ENCODE measurements around the gene RFTN1. TPM values are rescaled to one million over a fixed set of nuclear protein-coding genes. Genes with fewer than 3 reads are reported as not detected.

Gene RFTN1
- total and polyA plus RNA-seq, 2 experiments from 2014 or later, result 3.3 to 7.2 TPM

DNA sequence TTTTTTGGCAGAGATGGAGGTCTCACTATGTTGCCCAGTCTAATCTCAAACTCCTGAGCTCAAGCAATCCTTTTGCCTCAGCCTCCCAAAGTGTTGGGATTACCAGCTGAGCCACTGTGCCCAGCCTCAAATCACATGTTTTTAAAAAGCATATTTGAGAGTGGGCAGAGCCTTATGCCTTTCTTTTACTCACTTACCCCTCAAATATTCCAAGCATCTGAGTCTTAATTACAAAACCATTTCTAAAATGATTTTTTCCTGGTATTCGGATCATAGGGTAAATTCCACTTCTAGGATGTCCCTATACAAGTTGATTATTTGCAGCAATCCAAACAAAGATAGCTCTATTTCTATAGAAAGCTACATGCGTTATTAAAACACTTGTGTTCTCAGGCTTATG, 106.1 kb downstream of the RFTN1 start (continued):
- TF ChIP-seq, protein P1, sequence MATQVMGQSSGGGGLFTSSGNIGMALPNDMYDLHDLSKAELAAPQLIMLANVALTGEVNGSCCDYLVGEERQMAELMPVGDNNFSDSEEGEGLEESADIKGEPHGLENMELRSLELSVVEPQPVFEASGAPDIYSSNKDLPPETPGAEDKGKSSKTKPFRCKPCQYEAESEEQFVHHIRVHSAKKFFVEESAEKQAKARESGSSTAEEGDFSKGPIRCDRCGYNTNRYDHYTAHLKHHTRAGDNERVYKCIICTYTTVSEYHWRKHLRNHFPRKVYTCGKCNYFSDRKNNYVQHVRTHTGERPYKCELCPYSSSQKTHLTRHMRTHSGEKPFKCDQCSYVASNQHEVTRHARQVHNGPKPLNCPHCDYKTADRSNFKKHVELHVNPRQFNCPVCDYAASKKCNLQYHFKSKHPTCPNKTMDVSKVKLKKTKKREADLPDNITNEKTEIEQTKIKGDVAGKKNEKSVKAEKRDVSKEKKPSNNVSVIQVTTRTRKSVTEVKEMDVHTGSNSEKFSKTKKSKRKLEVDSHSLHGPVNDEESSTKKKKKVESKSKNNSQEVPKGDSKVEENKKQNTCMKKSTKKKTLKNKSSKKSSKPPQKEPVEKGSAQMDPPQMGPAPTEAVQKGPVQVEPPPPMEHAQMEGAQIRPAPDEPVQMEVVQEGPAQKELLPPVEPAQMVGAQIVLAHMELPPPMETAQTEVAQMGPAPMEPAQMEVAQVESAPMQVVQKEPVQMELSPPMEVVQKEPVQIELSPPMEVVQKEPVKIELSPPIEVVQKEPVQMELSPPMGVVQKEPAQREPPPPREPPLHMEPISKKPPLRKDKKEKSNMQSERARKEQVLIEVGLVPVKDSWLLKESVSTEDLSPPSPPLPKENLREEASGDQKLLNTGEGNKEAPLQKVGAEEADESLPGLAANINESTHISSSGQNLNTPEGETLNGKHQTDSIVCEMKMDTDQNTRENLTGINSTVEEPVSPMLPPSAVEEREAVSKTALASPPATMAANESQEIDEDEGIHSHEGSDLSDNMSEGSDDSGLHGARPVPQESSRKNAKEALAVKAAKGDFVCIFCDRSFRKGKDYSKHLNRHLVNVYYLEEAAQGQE (IDR thresholded peaks at IDR 0.05; ENCODE audit: unreplicated experiment), result no peak

DNA sequence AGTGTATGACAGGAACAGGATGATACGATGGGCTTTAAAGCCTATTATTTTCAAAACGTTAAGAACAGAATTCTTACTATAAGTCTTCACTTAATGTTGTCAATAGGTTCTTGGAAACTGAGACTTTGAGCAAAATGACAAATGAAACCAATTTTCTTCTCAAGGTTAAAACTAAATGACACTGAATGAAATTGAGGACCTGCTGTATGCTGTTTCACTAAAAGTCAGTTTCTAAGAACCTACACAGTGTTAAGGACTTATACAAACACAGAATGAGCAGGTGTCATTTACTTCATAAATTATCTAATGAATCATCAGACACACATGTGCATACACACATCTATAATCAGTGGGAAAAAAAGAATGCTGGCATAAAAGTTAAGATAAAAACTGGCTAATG, 106.9 kb downstream of the RFTN1 start:
- 0 out of 2 replicates have a peak, but pooled peaks cover 3% of the 10 kb centered on the region for H3F3A ChIP-seq (replicated peaks; ENCODE audit: low read depth)
- peaks cover 4% of the 10 kb centered on the region for H3K27me3 Mint-ChIP-seq (ENCODE audit: insufficient read depth, low read depth, poor library complexity)
- no peaks in the 10 kb centered on the region for H3K79me2 ChIP-seq (replicated peaks; ENCODE audit: insufficient read depth)
- H3K4me1 ChIP-seq (ENCODE audit: insufficient read depth), result peaks cover 7% of the 10 kb centered on the region; the same call in 1 of the 2 replicates
- peaks cover 8% of the 10 kb centered on the region; the same call in 1 of the 2 replicates for H3K9me2 ChIP-seq (ENCODE audit: insufficient read depth)
- no peak overlapping the region for H2AFZ ChIP-seq
- H3K27ac ChIP-seq (ENCODE audit: low read depth), result no peak overlapping the region
- H4K20me1 ChIP-seq (replicated peaks; ENCODE audit: insufficient read depth), result 0 out of 2 replicates have a peak, but pooled peaks cover 2% of the 10 kb centered on the region
- H3K36me3 Mint-ChIP-seq (ENCODE audit: low read depth), result no peaks in the 10 kb centered on the region; the same call in 2 of the 3 replicates
- no peaks in the 10 kb centered on the region for H3K27me3 ChIP-seq (ENCODE audit: insufficient read depth)
- ATAC-seq (no peak), DNase-seq (ENCODE audit: low spot score) (no peak)
- no peaks in the 10 kb centered on the region for H3K36me3 ChIP-seq (ENCODE audit: insufficient read depth)
- H3K4me3 ChIP-seq, result no peak overlapping the region
- H3K9me3 Mint-ChIP-seq, result peaks cover 3% of the 10 kb centered on the region; the same call in 2 of the 3 replicates
- peaks cover 10% of the 10 kb centered on the region; the same call in 2 of the 3 replicates for H3K4me1 Mint-ChIP-seq
- no peak overlapping the region for H3K27ac Mint-ChIP-seq
- no peak for TF ChIP-seq ZNF331 (CRISPR knock-in tag; IDR thresholded peaks at IDR 0.05; ENCODE audit: low read depth)
- TF ChIP-seq POLR2AphosphoS5 (IDR thresholded peaks at IDR 0.05; ENCODE audit: low read depth), result no peak
- TF ChIP-seq CREB1 (CRISPR knock-in tag; IDR thresholded peaks at IDR 0.05; ENCODE audit: low read depth), result no peak
- no peak overlapping the region for H3K4me2 ChIP-seq
- no peak overlapping the region for H3K4me3 Mint-ChIP-seq

DNA sequence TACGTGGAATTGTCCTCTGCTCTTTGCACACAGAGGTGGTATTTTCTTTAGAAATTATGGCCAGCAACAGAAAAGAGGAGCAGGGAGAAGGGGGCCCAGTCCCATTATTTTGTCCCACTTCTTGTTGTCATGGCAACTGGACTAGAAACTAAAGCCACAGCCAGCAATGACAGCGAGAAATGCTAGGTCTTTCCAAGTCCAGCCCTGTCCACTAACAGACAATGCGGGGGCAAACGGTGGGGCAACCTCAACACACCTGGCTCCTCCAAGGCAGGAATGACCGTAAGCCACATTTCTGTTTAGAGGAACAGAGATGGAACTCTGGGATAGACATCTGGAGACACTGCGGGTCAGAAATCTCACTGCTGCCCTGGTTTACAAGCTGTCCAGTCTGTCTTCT, 107.3 kb downstream of the RFTN1 start:
- Histone ChIP-seq H3K4me3 (no peak overlapping the region), H4K20me1 (replicated peaks; ENCODE audit: insufficient read depth) (0 out of 2 replicates have a peak, but pooled peaks cover 2% of the 10 kb centered on the region), H3K79me2 (replicated peaks; ENCODE audit: insufficient read depth) (no peaks in the 10 kb centered on the region), H3K27me3 (ENCODE audit: insufficient read depth) (no peaks in the 10 kb centered on the region), H3K9me2 (ENCODE audit: insufficient read depth) (peaks cover 11% of the 10 kb centered on the region; the same call in 1 of the 2 replicates), H3F3A (replicated peaks; ENCODE audit: low read depth) (0 out of 2 replicates have a peak, but pooled peaks cover 3% of the 10 kb centered on the region), H3K4me1 (ENCODE audit: insufficient read depth) (peaks cover 7% of the 10 kb centered on the region; the same call in 1 of the 2 replicates), H2AFZ (no peak overlapping the region), H3K27ac (ENCODE audit: low read depth) (no peak overlapping the region), H3K4me2 (no peak overlapping the region), H3K36me3 (ENCODE audit: insufficient read depth) (no peaks in the 10 kb centered on the region)
- TF ChIP-seq STAT1 (IDR thresholded peaks at IDR 0.05; ENCODE audit: unreplicated experiment), result no peak
- TF ChIP-seq, protein P2, sequence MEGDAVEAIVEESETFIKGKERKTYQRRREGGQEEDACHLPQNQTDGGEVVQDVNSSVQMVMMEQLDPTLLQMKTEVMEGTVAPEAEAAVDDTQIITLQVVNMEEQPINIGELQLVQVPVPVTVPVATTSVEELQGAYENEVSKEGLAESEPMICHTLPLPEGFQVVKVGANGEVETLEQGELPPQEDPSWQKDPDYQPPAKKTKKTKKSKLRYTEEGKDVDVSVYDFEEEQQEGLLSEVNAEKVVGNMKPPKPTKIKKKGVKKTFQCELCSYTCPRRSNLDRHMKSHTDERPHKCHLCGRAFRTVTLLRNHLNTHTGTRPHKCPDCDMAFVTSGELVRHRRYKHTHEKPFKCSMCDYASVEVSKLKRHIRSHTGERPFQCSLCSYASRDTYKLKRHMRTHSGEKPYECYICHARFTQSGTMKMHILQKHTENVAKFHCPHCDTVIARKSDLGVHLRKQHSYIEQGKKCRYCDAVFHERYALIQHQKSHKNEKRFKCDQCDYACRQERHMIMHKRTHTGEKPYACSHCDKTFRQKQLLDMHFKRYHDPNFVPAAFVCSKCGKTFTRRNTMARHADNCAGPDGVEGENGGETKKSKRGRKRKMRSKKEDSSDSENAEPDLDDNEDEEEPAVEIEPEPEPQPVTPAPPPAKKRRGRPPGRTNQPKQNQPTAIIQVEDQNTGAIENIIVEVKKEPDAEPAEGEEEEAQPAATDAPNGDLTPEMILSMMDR (conservative IDR thresholded peaks at IDR 0.05; ENCODE audit: low read depth in 2 of 2), result no peak
- ATAC-seq (no peak), DNase-seq (ENCODE audit: low spot score) (no peak)
- Mint-ChIP-seq H3K27me3 (ENCODE audit: insufficient read depth, low read depth, poor library complexity) (peaks cover 4% of the 10 kb centered on the region), H3K9me3 (peaks cover 3% of the 10 kb centered on the region; the same call in 2 of the 3 replicates), H3K27ac (no peak overlapping the region), H3K4me3 (no peak overlapping the region), H3K36me3 (ENCODE audit: low read depth) (no peaks in the 10 kb centered on the region; the same call in 2 of the 3 replicates), H3K4me1 (peaks cover 10% of the 10 kb centered on the region)

All from GM23338 (cell line).